Gastrocnemius medialis (tissue), 4 donors: ENCODE measurements around the gene CR1. TPM values are rescaled to one million over a fixed set of nuclear protein-coding genes. Genes with fewer than 3 reads are reported as not detected.

Experiments
- ATAC-seq, 2 donors: fragments of 150-250 bp; one replicate each; pipeline ENCODE4 v1.9.1; 2016
- DNase-seq, 2 donors: peaks; one replicate each; pipeline ENCODE4 v3.0.0-alpha.2; 2019
- H3K27ac ChIP-seq, 4 donors: fragments of 200-600 bp; sonication (generic); 1 replicate in 1 of 4; 2 replicates in 3 of 4; pipeline ENCODE4 v1.5.1; 2016 to 2018; ENCODE audit warnings: mild to moderate bottlenecking in 2 of 4, moderate library complexity in 1 of 4
- H3K27me3 ChIP-seq, 3 donors: fragments of 200-600 bp; sonication (generic) in 2 of 3; 1 replicate in 1 of 3; 2 replicates in 2 of 3; pipeline versions ENCODE4 v1.5.1 to v1.6.0; 2016 to 2019; ENCODE audit warnings: mild to moderate bottlenecking in 1 of 3, moderate library complexity in 1 of 3
- H3K36me3 ChIP-seq, 2 donors: fragments of 200-600 bp; sonication (generic) in 1 of 2; one replicate each; pipeline ENCODE4 v1.5.1; 2017 to 2018
- H3K4me1 ChIP-seq, 2 donors: fragments of 200-600 bp; sonication (generic) in 1 of 2; one replicate each; pipeline ENCODE4 v1.5.1; 2016 to 2017; ENCODE audit warnings: mild to moderate bottlenecking in 2 of 2
- H3K4me3 ChIP-seq, 4 donors: fragments of 200-600 bp; sonication (generic) in 3 of 4; 1 replicate in 1 of 4; 2 replicates in 3 of 4; pipeline ENCODE4 v1.5.1; 2016 to 2019; ENCODE audit warnings: mild to moderate bottlenecking in 2 of 4
- H3K9me3 ChIP-seq, 3 donors: fragments of 200-600 bp; sonication (generic) in 2 of 3; 1 replicate in 1 of 3; 2 replicates in 2 of 3; pipeline ENCODE4 v1.5.1; 2016 to 2019
- POLR2A ChIP-seq, 2 donors: fragments of 450-650 bp; IDR thresholded peaks; one replicate each; pipeline ENCODE4 v1.6.1; 2017; ENCODE audit warnings: antibody characterized with exemption in 2 of 2, mild to moderate bottlenecking in 2 of 2, moderate library complexity in 2 of 2
- in situ Hi-C, 4 donors: fragments of 200-750 bp; cut with MboI; loops; one replicate each; pipeline versions ENCODE4 v1.15.0 to v1.8.0; 2017; ENCODE audit warnings: low sequenced_read_pairs in 4 of 4
- intact Hi-C: fragments of 100-400 bp; cut with DNase I; formaldehyde crosslinking; loops from one replicate; pipeline ENCODE4 v1.15.1; 2023; ENCODE audit warnings: low total_unique reads
- total RNA-seq, 4 donors: library from RNA; depleted of rRNA; stranded (reverse); fragments of >200 nt; gene quantifications; one replicate each; pipeline versions ENCODE4 v1.1.0 to v1.2.3, GENCODE V29; 2016
- TF ChIP-seq, protein P1 (sequence below), 5 experiments: fragments of 450-650 bp in 3 of 5; fragments of 200-600 bp in 2 of 5; sonication (generic) in 2 of 5; IDR thresholded peaks in 4 of 5; conservative IDR thresholded peaks in 1 of 5; 1 replicate in 4 of 5; 2 replicates in 1 of 5; pipeline ENCODE4 v1.5.1; 2016 to 2019; ENCODE audit warnings: antibody characterized with exemption in 5 of 5, mild to moderate bottlenecking in 3 of 5, moderate library complexity in 3 of 5

The CR1 gene
- total RNA-seq, 4 donors from 2014 or later: 0.66 to 2.4 (median 1.7) TPM

DNA sequence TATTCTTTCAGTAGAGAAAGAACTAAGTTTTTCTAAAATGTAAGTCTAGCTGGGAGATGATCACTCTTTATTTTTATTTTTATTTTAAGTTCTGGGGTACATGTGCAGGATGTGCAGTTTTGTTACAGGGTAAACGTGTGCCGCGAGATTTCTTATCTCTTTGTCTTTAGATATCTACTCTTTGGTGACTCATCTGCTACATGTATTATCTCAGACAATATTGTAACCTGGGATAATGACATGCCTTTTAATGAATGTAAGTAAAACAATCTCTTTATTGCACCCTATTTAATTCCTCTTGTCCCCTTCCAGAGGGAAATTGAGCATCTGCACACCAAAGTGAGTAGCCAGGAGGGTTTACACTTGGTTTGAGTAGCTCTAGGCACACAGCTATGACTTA is 32.4 kb upstream of the CR1 start:
- no peak for DNase-seq
- no peak overlapping the region for H3K4me3 ChIP-seq

DNA sequence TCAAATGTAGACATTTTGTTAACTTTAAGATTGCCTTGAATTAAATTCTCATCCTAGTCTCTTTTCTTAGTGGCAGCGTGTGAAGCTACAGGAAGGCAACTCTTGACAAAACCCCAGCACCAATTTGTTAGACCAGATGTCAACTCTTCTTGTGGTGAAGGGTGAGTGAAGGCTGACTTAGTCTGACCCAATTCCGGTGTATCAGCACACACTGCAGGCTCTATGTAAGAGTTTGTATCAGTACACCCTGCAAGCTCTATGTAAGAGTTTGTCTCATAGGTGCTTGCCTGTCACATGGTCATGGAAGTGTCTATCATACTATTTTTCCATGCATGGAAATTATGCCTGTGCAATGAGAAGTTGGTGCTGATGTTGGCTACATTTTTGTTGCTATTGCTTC is 25.0 kb upstream of the CR1 start:
- Histone ChIP-seq H3K27ac (no peak overlapping the region), H3K27me3 (peaks cover 0 to 10% (median 0%) of the 10 kb centered on the region in 3 donors), H3K36me3 (no peaks in the 10 kb centered on the region), H3K9me3 (no peaks in the 10 kb centered on the region), H3K4me1 (no peaks in the 10 kb centered on the region), H3K4me3 (no peak overlapping the region)
- DNase-seq: no peak
- TF ChIP-seq POLR2A (IDR thresholded peaks at IDR 0.05): no peak
- no peak for ATAC-seq
- in situ Hi-C loops: no loop called here
- intact Hi-C loops: no loop called here

More for the DNA sequence above, 32.4 kb upstream of the CR1 start:
- H3K27me3 ChIP-seq: peaks cover 0 to 17% (median 4%) of the 10 kb centered on the region in 3 donors
- no peaks in the 10 kb centered on the region for H3K4me1 ChIP-seq
- TF ChIP-seq, protein P1, sequence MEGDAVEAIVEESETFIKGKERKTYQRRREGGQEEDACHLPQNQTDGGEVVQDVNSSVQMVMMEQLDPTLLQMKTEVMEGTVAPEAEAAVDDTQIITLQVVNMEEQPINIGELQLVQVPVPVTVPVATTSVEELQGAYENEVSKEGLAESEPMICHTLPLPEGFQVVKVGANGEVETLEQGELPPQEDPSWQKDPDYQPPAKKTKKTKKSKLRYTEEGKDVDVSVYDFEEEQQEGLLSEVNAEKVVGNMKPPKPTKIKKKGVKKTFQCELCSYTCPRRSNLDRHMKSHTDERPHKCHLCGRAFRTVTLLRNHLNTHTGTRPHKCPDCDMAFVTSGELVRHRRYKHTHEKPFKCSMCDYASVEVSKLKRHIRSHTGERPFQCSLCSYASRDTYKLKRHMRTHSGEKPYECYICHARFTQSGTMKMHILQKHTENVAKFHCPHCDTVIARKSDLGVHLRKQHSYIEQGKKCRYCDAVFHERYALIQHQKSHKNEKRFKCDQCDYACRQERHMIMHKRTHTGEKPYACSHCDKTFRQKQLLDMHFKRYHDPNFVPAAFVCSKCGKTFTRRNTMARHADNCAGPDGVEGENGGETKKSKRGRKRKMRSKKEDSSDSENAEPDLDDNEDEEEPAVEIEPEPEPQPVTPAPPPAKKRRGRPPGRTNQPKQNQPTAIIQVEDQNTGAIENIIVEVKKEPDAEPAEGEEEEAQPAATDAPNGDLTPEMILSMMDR (IDR thresholded peaks at IDR 0.05 in 4 of 5, conservative IDR thresholded peaks at IDR 0.05 in 1 of 5): no peak
- no peak for TF ChIP-seq POLR2A (IDR thresholded peaks at IDR 0.05)
- in situ Hi-C loops: no loop called here
- no peaks in the 10 kb centered on the region for H3K36me3 ChIP-seq
- no peak for ATAC-seq
- intact Hi-C loops: no loop called here
- H3K27ac ChIP-seq: no peak overlapping the region
- no peaks in the 10 kb centered on the region for H3K9me3 ChIP-seq

DNA sequence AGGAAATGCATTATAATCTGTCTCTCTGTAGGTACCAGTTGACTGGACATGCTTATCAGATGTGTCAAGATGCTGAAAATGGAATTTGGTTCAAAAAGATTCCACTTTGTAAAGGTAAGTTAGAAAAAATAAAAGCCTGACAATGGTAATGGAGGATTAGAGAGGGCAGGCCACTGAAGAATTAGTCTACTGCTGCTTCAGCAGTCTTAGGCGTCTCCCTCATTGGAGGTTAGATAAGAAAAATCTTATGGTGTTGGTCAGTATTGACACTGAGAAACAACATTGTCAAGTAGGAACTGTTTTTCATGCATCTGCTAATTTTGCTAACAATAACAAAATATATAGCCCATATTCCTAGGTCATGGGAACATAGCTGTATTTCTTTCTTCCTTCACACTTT is 21.7 kb upstream of the CR1 start:
- no peak for TF ChIP-seq POLR2A (IDR thresholded peaks at IDR 0.05)
- TF ChIP-seq, protein P1 (IDR thresholded peaks at IDR 0.05 in 4 of 5, conservative IDR thresholded peaks at IDR 0.05 in 1 of 5): no peak
- Histone ChIP-seq H3K27me3 (no peaks in the 10 kb centered on the region), H3K36me3 (no peaks in the 10 kb centered on the region), H3K9me3 (no peaks in the 10 kb centered on the region), H3K4me3 (no peak overlapping the region), H3K27ac (no peak overlapping the region), H3K4me1 (no peaks in the 10 kb centered on the region)
- no peak for DNase-seq
- intact Hi-C loops: no loop called here
- no peak for ATAC-seq
- in situ Hi-C loops: no loop called here

DNA sequence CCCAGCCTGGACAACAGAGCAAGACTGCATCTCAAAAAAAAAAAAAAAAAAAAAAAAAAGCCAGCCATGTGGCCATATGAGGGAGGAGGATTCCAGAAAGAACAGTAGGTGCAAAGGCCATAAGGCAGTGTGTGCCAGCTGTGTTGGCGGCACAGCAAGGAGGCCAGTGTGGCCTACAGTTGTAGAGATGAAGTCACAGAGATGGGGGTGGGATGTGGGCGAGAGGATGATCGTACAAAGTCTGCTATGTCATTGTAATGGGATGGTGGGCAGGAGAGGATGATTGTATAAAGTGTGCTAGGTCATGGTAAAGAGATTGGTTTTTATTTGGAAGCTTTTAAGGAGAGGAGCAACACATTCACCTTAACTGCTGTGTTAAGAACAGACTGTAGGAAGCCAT is 9.8 kb upstream of the CR1 start:
- no peak for ATAC-seq

DNA sequence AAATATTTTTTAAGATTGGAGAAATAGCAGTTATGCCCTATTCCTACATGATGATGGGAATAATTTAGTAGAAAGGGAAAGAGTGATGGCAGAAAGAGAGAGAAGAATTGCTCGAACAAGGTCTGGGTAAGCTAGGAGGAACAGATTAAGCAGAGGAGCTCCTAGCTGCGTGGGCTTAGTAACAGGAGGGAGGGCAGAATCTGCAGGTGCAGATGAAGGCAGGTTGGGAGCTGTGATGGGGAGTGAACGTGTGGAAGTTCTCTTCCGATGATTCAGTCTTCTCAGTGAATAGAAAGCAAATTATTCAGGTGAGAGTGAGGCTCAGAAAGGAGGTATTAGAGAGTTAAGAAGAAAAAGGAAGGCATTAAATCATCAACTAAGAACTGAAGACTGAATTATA is 8.3 kb upstream of the CR1 start:
- intact Hi-C loops: no loop called here
- Histone ChIP-seq H3K4me3 (no peak overlapping the region), H3K9me3 (no peaks in the 10 kb centered on the region), H3K27ac (no peak overlapping the region), H3K36me3 (no peaks in the 10 kb centered on the region), H3K4me1 (no peaks in the 10 kb centered on the region), H3K27me3 (peaks cover 0 to 5% (median 0%) of the 10 kb centered on the region in 3 donors)
- TF ChIP-seq, protein P1 (IDR thresholded peaks at IDR 0.05 in 4 of 5, conservative IDR thresholded peaks at IDR 0.05 in 1 of 5): no peak
- TF ChIP-seq POLR2A (IDR thresholded peaks at IDR 0.05): no peak
- in situ Hi-C loops: no loop called here
- DNase-seq (no peak), ATAC-seq (no peak)

More for the DNA sequence above, 9.8 kb upstream of the CR1 start:
- DNase-seq: no peak
- Histone ChIP-seq H3K9me3 (no peaks in the 10 kb centered on the region), H3K4me3 (no peak overlapping the region), H3K27me3 (no peaks in the 10 kb centered on the region), H3K36me3 (no peaks in the 10 kb centered on the region), H3K4me1 (no peaks in the 10 kb centered on the region), H3K27ac (no peak overlapping the region)
- in situ Hi-C loops (no loop called here), intact Hi-C loops (no loop called here)
- no peak for TF ChIP-seq POLR2A (IDR thresholded peaks at IDR 0.05)

DNA sequence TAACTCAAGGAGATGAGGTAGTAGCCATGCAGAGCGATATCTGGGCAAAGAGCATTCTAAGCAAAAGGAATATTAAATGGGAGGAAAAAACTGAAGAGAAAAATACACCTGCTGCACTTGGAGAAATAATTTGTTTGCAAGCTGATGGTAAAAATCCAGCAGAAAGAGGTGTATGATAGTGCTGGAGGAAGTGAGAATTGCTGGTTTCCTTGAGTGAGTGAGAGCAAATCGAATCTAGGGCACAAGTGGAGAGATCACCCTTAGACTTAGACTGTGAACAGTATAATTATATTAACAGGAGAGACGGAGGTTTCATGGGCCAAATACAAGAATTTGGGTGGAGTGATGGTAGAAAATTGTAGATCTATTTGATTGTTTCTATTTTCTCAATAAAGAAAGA is 2.7 kb upstream of the CR1 start:
- no peak overlapping the region for H3K4me3 ChIP-seq
- in situ Hi-C loops (no loop called here), intact Hi-C loops (no loop called here)
- no peaks in the 10 kb centered on the region for H3K9me3 ChIP-seq
- DNase-seq (no peak), ATAC-seq (no peak)
- H3K27ac ChIP-seq: no peak overlapping the region
- TF ChIP-seq POLR2A (IDR thresholded peaks at IDR 0.05): no peak
- TF ChIP-seq, protein P1 (IDR thresholded peaks at IDR 0.05 in 4 of 5, conservative IDR thresholded peaks at IDR 0.05 in 1 of 5): no peak
- peaks cover 0 to 4% of the 10 kb centered on the region in 2 donors for H3K4me1 ChIP-seq
- peaks cover 31 to 44% (median 31%) of the 10 kb centered on the region in 3 donors for H3K27me3 ChIP-seq
- H3K36me3 ChIP-seq: no peaks in the 10 kb centered on the region
